IPS-18c (cell line): Measurements from ENCODE around the gene KIF13A.

Source experiments
- H3K4me3 ChIP-seq: 2 replicates; pipeline ENCODE4 v1.7.0; 2013; ENCODE audit warnings: low read depth, mild to moderate bottlenecking, low read length, moderate library complexity; ENCODE audit not compliant: insufficient read depth
- H3K9me3 ChIP-seq: one replicate; pipeline ENCODE4 v1.6.1; 2013; ENCODE audit warnings: mild to moderate bottlenecking, low read length, moderate library complexity; ENCODE audit not compliant: control insufficient read depth, insufficient read depth

The KIF13A gene

DNA sequence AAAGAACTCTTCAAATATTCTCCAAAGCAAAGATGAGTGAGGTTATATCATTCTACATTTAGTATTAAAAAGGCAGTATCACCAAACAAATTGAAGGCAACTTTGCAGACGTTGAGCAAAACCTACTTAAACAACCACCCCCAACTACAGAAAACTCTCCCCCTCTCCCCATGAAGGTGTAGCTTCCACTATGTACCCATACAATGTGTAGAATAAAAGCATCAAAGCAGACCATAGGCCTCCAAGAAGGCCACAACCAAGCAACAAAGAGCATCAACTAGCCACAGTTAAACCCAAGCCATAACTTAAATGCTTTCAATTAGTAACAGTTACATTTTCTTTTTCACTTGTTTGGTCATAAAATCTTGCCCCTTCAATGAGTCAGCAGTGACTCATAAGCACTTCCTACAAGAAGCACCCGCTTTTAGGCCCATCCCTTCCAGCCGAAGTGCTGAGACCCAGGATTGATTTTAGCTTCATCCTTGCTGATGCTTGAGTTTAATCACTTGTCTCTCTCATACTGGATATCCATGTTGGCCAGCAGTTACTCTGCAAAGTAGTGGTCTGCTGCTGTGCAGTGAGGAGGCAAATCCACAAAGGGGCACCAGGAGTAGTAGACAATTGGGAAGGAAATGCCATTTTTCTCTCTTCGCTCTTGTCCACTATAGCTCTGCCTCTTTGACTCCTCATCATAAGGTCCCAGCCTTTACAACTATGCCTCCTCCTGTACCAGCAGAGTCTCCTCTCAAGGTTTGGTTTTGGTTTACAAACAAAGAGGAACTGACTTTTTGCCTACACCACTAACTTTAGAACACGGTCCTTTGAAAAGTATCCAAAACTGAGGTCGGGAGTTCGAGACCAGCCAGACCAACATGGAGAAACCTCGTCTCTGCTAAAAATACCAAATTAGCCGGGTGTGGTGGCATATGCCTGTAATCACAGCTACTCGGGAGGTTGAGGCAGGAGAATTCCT, 272.3 kb downstream of the KIF13A start:
- Histone ChIP-seq H3K9me3 (no peaks in the 10 kb centered on the region), H3K4me3 (no peak overlapping the region)

DNA sequence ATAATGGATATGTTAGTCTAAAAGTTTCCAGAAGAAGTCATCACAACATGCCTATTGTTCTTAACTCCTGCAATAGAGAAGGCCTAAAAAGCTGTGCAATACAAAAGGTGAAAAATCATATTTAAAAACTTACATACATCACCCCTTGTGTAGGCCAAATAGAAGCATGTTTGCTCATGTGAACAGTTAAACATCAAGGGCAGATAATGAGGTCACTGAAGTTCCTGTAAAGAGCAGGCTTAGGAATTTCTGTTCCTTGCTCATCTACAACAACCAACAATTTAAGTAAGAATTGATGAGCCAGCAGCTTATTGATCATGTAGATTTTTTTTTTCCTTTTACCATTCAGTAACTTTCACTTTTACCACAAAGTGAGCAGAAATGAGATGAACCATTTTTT, 273.3 kb downstream of the KIF13A start:
- H3K9me3 ChIP-seq = no peaks in the 10 kb centered on the region

DNA sequence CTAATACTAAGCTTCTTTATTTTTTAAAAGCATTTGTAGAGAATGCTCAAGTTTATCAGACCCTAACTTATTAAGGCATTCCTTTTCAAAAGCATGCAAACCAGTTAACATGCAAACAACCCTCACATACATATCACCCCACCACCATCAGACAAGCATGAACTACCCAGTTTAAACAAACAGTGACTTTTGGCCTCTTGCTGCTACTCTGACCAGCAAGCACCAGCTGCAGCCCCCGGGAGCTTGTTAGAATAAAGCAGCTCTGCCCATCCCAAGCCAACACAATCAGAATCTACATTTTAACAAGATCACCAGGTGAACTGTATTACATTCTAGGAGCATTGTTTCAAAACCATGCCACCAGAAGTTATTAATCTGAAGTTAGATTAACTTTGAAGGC, 274.9 kb downstream of the KIF13A start:
- Histone ChIP-seq H3K9me3 (no peaks in the 10 kb centered on the region), H3K4me3 (no peak overlapping the region)

More for the DNA sequence above, 273.3 kb downstream of the KIF13A start:
- H3K4me3 ChIP-seq = no peak overlapping the region

DNA sequence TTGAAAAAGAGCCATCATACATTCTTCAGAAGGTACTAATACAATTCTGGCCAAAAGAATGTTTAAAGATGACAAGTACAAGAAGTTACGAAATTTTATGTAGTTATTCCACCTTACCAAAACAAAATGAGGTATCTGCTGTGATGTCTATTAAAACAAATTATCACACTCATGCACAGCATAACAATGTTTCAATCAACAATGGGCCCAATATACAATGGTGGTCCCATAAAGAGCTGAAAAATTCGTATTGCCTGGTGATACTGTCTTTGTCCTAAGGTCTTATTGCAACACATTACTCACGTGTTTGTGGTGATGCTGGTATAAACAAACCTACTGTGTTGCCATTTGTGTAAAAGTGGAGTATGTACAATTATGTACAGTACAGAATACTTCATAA, 277.1 kb downstream of the KIF13A start:
- no peaks in the 10 kb centered on the region for H3K9me3 ChIP-seq
- no peak overlapping the region for H3K4me3 ChIP-seq

DNA sequence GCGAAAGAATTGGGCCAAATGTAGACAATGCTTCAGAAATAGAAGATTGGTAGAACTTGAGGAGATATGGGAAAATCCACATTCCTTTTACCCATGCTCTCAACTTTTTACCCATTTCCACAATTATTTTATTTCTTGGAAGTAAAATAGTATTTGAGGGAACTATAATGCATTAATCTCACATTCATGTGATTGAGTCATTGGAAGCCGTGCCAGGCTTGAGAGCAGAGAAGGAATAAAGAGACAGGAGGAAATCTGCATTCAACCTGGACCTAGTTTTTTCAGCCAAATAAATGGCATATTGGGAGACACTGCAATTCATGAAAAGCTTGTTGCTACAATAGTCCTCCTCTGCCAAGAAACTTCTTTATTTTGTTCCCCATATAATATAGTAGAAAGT, 278.0 kb downstream of the KIF13A start:
- H3K9me3 ChIP-seq = no peaks in the 10 kb centered on the region

More for the DNA sequence above, 278.0 kb downstream of the KIF13A start:
- no peak overlapping the region for H3K4me3 ChIP-seq
